ENCODE measurements around the gene BEGAIN. TPM values are rescaled to one million over a fixed set of nuclear protein-coding genes. Genes with fewer than 3 reads are reported as not detected.

Gene BEGAIN
- total and polyA plus RNA-seq, 2 experiments from 2014 or later: 0.11 to 0.65 TPM

DNA sequence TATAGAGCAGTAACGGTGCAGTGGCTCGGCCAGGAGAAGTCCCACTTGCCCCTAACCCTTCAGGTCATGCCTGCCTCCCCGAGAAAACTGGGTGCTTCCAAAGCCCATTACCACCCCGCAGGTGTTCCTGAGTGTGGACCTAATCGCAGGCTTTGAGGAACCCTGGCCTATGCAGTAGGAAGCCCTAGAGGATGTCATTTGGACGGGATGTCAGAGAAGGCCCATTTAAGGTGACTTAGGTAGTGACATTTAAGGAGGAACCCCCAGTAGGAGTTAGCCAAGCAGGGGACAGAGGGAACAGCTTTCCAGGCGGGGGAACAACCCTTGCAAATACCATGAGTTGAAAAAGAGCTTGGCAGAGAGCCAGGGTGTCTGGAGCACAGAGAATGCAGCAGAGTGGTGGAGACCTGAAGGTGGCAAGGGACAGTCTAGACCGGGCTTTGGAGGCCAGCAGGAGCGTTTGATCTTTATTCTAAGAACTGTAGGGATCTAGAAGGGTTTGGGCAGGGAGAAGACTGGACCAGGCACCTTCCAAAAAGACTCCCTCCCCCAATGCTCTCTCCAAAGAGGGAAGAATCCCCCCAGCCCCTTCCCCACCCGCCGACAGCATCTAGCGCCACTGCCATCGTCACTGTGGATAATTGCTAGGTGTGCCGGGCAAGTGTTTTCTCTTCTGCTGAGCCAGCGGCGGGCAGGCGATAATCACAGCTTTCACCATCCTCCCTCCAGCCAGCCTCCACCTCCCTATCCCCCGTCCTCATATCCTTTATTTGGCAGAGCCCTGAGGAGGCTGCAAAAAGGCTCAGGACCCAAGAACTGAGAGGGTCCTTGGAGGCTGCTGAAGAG, 33.3 kb upstream of the BEGAIN start:
- DNase-seq: no peak

DNA sequence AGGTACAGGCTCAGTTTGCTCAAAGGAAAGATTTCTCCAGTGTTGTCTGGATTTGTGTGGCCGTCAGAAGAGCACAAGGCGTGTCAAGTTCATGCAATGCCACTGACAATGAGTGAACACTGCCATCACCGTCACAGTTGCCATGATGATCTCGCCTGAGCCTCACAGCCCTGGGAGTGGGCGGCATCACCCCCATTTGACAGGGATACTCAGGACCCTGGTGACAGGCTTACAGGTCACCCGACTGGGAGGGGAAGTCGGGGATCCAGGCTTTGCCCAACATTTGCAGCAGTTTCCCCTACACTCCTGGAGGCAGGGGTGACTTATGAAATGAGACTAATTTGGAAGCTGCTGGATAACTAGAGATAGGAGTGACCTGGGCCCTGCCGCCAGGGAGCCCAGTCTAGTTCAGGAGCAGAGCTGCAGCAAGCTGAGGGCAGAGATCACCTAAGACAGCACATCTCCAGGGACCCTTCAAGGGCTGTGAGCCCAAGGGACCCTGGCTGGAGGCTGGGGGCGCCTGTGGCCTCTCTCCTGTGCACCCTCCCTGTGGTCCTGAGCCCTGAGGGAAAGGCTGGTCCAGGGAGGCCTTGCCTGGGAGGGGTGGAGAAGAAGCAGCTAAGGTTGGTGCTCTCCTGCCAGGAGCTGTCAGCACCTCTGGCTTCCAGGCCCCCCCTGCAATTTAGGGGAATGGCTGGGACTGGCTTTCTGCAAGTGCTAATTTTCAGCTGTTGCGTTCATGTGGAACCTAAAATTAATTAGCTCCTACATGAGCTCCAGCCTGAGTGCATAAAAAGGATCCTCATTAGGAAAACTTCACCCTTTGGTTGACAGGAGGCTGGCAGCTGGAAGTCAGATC, 32.4 kb upstream of the BEGAIN start:
- Histone ChIP-seq H2AFZ (no peak overlapping the region), H3F3A (ENCODE audit: insufficient read depth) (no peaks in the 10 kb centered on the region), H3K27me3 (replicated peaks; ENCODE audit: insufficient read depth) (peaks cover 75% of the 10 kb centered on the region), H3K4me2 (ENCODE audit: unreplicated experiment) (no peak overlapping the region), H3K9me3 (ENCODE audit: low read depth) (no peaks in the 10 kb centered on the region), H3K4me3 (no peak overlapping the region), H4K20me1 (ENCODE audit: insufficient read depth) (no peaks in the 10 kb centered on the region), H3K9ac (no peak overlapping the region), H3K36me3 (ENCODE audit: low read depth) (no peaks in the 10 kb centered on the region), H3K79me2 (ENCODE audit: insufficient read depth) (no peaks in the 10 kb centered on the region), H3K27ac (no peak overlapping the region), H3K4me1 (ENCODE audit: insufficient read depth) (no peaks in the 10 kb centered on the region), H3K9me2 (ENCODE audit: insufficient read depth) (no peaks in the 10 kb centered on the region)
- 56 to 61% methylated on average over 10 of the region's 10 CpGs for WGBS, 2 experiments (ENCODE audit: low coverage in 1 of 2, low lambda C conversion rate in 2 of 2, missing lambda C conversion rate in 2 of 2)
- in situ Hi-C loops (cut with MboI): no loop called here
- DNase-seq: no peak
- TF ChIP-seq EZH2 (IDR thresholded peaks at IDR 0.05; ENCODE audit: insufficient read depth, poor library complexity, severe bottlenecking): no peak
- TF ChIP-seq EZH2phosphoT487 (IDR thresholded peaks at IDR 0.05; ENCODE audit: insufficient read depth, low read depth): no peak

More for the DNA sequence above, 33.3 kb upstream of the BEGAIN start:
- H3K4me1 ChIP-seq (ENCODE audit: insufficient read depth): no peaks in the 10 kb centered on the region
- no peak overlapping the region for H3K4me2 ChIP-seq (ENCODE audit: unreplicated experiment)
- TF ChIP-seq EZH2phosphoT487 (IDR thresholded peaks at IDR 0.05; ENCODE audit: insufficient read depth, low read depth) (no peak), EZH2 (IDR thresholded peaks at IDR 0.05; ENCODE audit: insufficient read depth, poor library complexity, severe bottlenecking) (no peak)
- WGBS, 2 experiments (ENCODE audit: low coverage in 1 of 2, low lambda C conversion rate in 2 of 2, missing lambda C conversion rate in 2 of 2): 72 to 74% methylated on average over 18 of the region's 18 CpGs
- no peak overlapping the region for H3K27ac ChIP-seq
- in situ Hi-C loops (cut with MboI): no loop called here
- H3K79me2 ChIP-seq (ENCODE audit: insufficient read depth): no peaks in the 10 kb centered on the region
- no peaks in the 10 kb centered on the region for H4K20me1 ChIP-seq (ENCODE audit: insufficient read depth)
- no peaks in the 10 kb centered on the region for H3F3A ChIP-seq (ENCODE audit: insufficient read depth)
- H3K36me3 ChIP-seq (ENCODE audit: low read depth): no peaks in the 10 kb centered on the region
- H3K9me2 ChIP-seq (ENCODE audit: insufficient read depth): no peaks in the 10 kb centered on the region
- H2AFZ ChIP-seq: no peak overlapping the region
- no peaks in the 10 kb centered on the region for H3K9me3 ChIP-seq (ENCODE audit: low read depth)
- peaks cover 78% of the 10 kb centered on the region for H3K27me3 ChIP-seq (replicated peaks; ENCODE audit: insufficient read depth)
- H3K9ac ChIP-seq: no peak overlapping the region
- H3K4me3 ChIP-seq: no peak overlapping the region

- H3K4me2 ChIP-seq (ENCODE audit: unreplicated experiment): no peak overlapping the region
- no peak overlapping the region for H3K9ac ChIP-seq
- H3K36me3 ChIP-seq (ENCODE audit: low read depth): no peaks in the 10 kb centered on the region
- H2AFZ ChIP-seq: no peak overlapping the region
- H3K27ac ChIP-seq: no peak overlapping the region
- H3K9me2 ChIP-seq (ENCODE audit: insufficient read depth): no peaks in the 10 kb centered on the region
- no peaks in the 10 kb centered on the region for H3K9me3 ChIP-seq (ENCODE audit: low read depth)
- no peaks in the 10 kb centered on the region for H3K4me1 ChIP-seq (ENCODE audit: insufficient read depth)
- H4K20me1 ChIP-seq (ENCODE audit: insufficient read depth): no peaks in the 10 kb centered on the region
- no peaks in the 10 kb centered on the region for H3F3A ChIP-seq (ENCODE audit: insufficient read depth)
- WGBS, 2 experiments (ENCODE audit: low coverage in 1 of 2, low lambda C conversion rate in 2 of 2, missing lambda C conversion rate in 2 of 2): 61 to 63% methylated on average over 10 of the region's 10 CpGs
- H3K79me2 ChIP-seq (ENCODE audit: insufficient read depth): no peaks in the 10 kb centered on the region
- no peak for TF ChIP-seq EZH2 (IDR thresholded peaks at IDR 0.05; ENCODE audit: insufficient read depth, poor library complexity, severe bottlenecking)
- no peak for TF ChIP-seq EZH2phosphoT487 (IDR thresholded peaks at IDR 0.05; ENCODE audit: insufficient read depth, low read depth)
- in situ Hi-C loops (cut with MboI): no loop called here
- no peak for DNase-seq
- H3K4me3 ChIP-seq: no peak overlapping the region
- peaks cover 67% of the 10 kb centered on the region for H3K27me3 ChIP-seq (replicated peaks; ENCODE audit: insufficient read depth)
Observed at GRCh38 chr14:100618763-100619320, 31.6 kb upstream of the BEGAIN start.

DNA sequence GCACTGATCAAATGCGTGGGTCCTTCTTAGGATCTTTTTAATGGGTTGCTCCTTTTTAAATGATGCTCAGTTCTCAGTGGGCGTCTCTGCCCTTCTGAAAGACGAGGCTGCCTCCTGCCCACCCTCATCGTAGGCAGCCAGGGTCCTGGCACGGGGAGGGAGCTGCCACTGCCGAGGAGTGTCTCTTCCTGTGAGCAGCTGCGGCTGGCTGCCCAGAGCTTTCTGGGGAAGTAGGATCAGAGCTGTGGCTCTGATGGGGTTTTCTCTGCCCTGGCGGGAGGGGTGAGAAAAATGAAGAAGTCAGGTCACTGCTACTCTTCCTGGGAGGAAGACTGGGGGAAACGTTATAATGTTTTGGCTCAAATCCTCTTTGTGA, 31.1 kb upstream of the BEGAIN start:
- Histone ChIP-seq H3K79me2 (ENCODE audit: insufficient read depth) (no peaks in the 10 kb centered on the region), H3K4me2 (ENCODE audit: unreplicated experiment) (no peak overlapping the region), H3K36me3 (ENCODE audit: low read depth) (no peaks in the 10 kb centered on the region), H3K4me1 (ENCODE audit: insufficient read depth) (no peaks in the 10 kb centered on the region), H3K4me3 (no peak overlapping the region), H3K27me3 (replicated peaks; ENCODE audit: insufficient read depth) (peaks cover 66% of the 10 kb centered on the region), H3F3A (ENCODE audit: insufficient read depth) (no peaks in the 10 kb centered on the region), H2AFZ (no peak overlapping the region), H3K9ac (no peak overlapping the region), H4K20me1 (ENCODE audit: insufficient read depth) (no peaks in the 10 kb centered on the region), H3K9me3 (ENCODE audit: low read depth) (no peaks in the 10 kb centered on the region), H3K27ac (no peak overlapping the region), H3K9me2 (ENCODE audit: insufficient read depth) (no peaks in the 10 kb centered on the region)
- no peak for DNase-seq
- in situ Hi-C loops (cut with MboI): no loop called here
- 41 to 43% methylated on average over 9 of the region's 9 CpGs for WGBS, 2 experiments (ENCODE audit: low coverage in 1 of 2, low lambda C conversion rate in 2 of 2, missing lambda C conversion rate in 2 of 2)
- TF ChIP-seq EZH2phosphoT487 (IDR thresholded peaks at IDR 0.05; ENCODE audit: insufficient read depth, low read depth): no peak
- TF ChIP-seq EZH2 (IDR thresholded peaks at IDR 0.05; ENCODE audit: insufficient read depth, poor library complexity, severe bottlenecking): no peak

All from GM23248 (cell line).